K562 (cell line): ENCODE data around the gene GAS2L1. TPM values are rescaled to one million over a fixed set of nuclear protein-coding genes. Genes with fewer than 3 reads are reported as not detected.

ENCODE experiments used
- ATAC-seq: fragments of 200-7000 bp; cut with Tn5 transposase; 3 replicates; pipeline ENCODE4 v1.9.1; 2020; ENCODE audit warnings: moderate library complexity
- BruUV-seq: library from RNA; stranded (reverse); fragments of 400-500 nt; replicated peaks from 2 replicates; lab custom pipeline; 2021; lab: Mats Ljungman, UMichigan
- CTCF ChIA-PET: fragments of 300-600 bp; formaldehyde crosslinking; extraction: SDS; loops from one replicate; lab custom pipeline; 2021; ENCODE audit warnings: low intra/inter-chr PET ratio; lab: Yijun Ruan, JAX
- POLR2A ChIA-PET: fragments of 300-600, 350-650 bp; sonication (Branson Sonifier 250); formaldehyde crosslinking; extraction: SDS; loops from one replicate; lab custom pipeline; 2021; ENCODE audit warnings: antibody characterized with exemption, inconsistent platforms; lab: Yijun Ruan, JAX
- DNase-seq, 4 experiments: peaks; one replicate each; pipeline versions ENCODE4 v3.0.0 to v3.0.0-alpha.2; 2011 to 2018; ENCODE audit warnings: low spot score in 3 of 4, mixed read lengths in 3 of 4; ENCODE audit errors: extremely low read depth in 1 of 4
- FAIRE-seq: peaks from 2 replicates; lab custom pipeline; 2011; peaks lifted over from hg19 to GRCh38; lab: Jason Lieb, UNC
- H2AFZ ChIP-seq: 2 replicates; pipeline ENCODE4 v1.6.0; 2011; ENCODE audit warnings: low read depth, low read length, control low read depth, inconsistent platforms
- H3K27ac ChIP-seq: fragments of 200-600 bp; 3 replicates; pipeline ENCODE4 v1.8.0; 2011; ENCODE audit warnings: low read depth, mild to moderate bottlenecking, control low read depth, inconsistent platforms, low read length, moderate library complexity, mixed read lengths; ENCODE audit errors: extremely low read depth
- H3K27me3 ChIP-seq, 2 experiments: fragments of 300-600 bp in 1 of 2; 2 replicates in 1 of 2; 3 replicates in 1 of 2; pipeline versions ENCODE4 v1.6.0 to v1.8.0; 2011; ENCODE audit warnings: inconsistent platforms in 2 of 2, low read length in 2 of 2, mild to moderate bottlenecking in 1 of 2, mixed read lengths in 1 of 2, moderate library complexity in 1 of 2; ENCODE audit not compliant: control insufficient read depth in 2 of 2, insufficient read depth in 2 of 2
- H3K36me3 ChIP-seq: fragments of 300-600 bp; 3 replicates; pipeline ENCODE4 v1.8.0; 2011; ENCODE audit warnings: mild to moderate bottlenecking, low read length, inconsistent platforms; ENCODE audit not compliant: control insufficient read depth, insufficient read depth
- H3K4me1 ChIP-seq, 2 experiments: fragments of 200-600 bp in 1 of 2; replicated peaks in 1 of 2; 2 replicates in 1 of 2; 3 replicates in 1 of 2; pipeline versions ENCODE4 v1.5.1 to v1.8.0; 2011; ENCODE audit warnings: inconsistent platforms in 2 of 2, low read length in 2 of 2, mild to moderate bottlenecking in 1 of 2, mixed read lengths in 1 of 2, moderate library complexity in 1 of 2; ENCODE audit not compliant: control insufficient read depth in 2 of 2, insufficient read depth in 2 of 2
- H3K4me2 ChIP-seq: 2 replicates; pipeline ENCODE4 v1.6.1; 2011; ENCODE audit warnings: low read length, control low read depth, inconsistent platforms, mixed read lengths; ENCODE audit not compliant: insufficient read depth
- H3K4me3 ChIP-seq: fragments of 200-600 bp; sonication (generic), shearing (Covaris generic); 2 replicates; pipeline ENCODE4 v1.5.1; 2016; ENCODE audit warnings: control low read depth, inconsistent platforms
- H3K79me2 ChIP-seq: fragments of 200-600 bp; 3 replicates; pipeline ENCODE4 v1.8.0; 2011; ENCODE audit warnings: low read length, inconsistent platforms; ENCODE audit not compliant: control insufficient read depth, insufficient read depth
- H3K9ac ChIP-seq, 2 experiments: 2 replicates each; pipeline versions ENCODE4 v1.6.0 to v1.6.1; 2011; ENCODE audit warnings: low read depth in 2 of 2, low read length in 2 of 2, control low read depth in 1 of 2, inconsistent platforms in 1 of 2, mild to moderate bottlenecking in 1 of 2, mixed read lengths in 1 of 2; ENCODE audit not compliant: insufficient read depth in 1 of 2
- H3K9me1 ChIP-seq: one replicate; pipeline ENCODE4 v1.6.0; 2011; ENCODE audit warnings: inconsistent platforms, mild to moderate bottlenecking, low read length, moderate library complexity; ENCODE audit not compliant: control insufficient read depth, insufficient read depth
- H3K9me3 ChIP-seq: replicated peaks from 2 replicates; pipeline ENCODE4 v1.5.1; 2011; ENCODE audit warnings: low read depth, low read length, inconsistent platforms; ENCODE audit not compliant: control insufficient read depth, insufficient read depth
- H4K20me1 ChIP-seq: replicated peaks from 2 replicates; pipeline ENCODE4 v1.6.1; 2011; ENCODE audit warnings: low read length, inconsistent platforms, mixed read lengths; ENCODE audit not compliant: control insufficient read depth, insufficient read depth
- CBFA2T3 ChIP-seq: fragments of 450-650 bp; IDR thresholded peaks from 2 replicates; pipeline ENCODE4 v1.6.1; 2017
- CLOCK ChIP-seq: fragments of 250-450 bp; sonication (Bioruptor Pico); IDR thresholded peaks from 2 replicates; pipeline ENCODE4 v1.4.0; 2020; ENCODE audit warnings: mild to moderate bottlenecking, moderate library complexity, borderline replicate concordance
- CREM ChIP-seq: IDR thresholded peaks from 2 replicates; pipeline ENCODE4 v1.6.1; 2014; ENCODE audit warnings: antibody characterized with exemption, low read depth
- EWSR1 ChIP-seq: fragments of 450-650 bp; IDR thresholded peaks from 2 replicates; pipeline ENCODE4 v1.6.1; 2018; ENCODE audit warnings: borderline replicate concordance, mild to moderate bottlenecking, low read depth, moderate library complexity; ENCODE audit not compliant: partially characterized antibody
- FOSL1 ChIP-seq: fragments of 200-800 bp; sonication (Bioruptor generic); conservative IDR thresholded peaks from 2 replicates; pipeline ENCODE4 v1.6.1; 2016; ENCODE audit warnings: missing genetic modification characterization, missing compliant biosample characterization
- KLF10 ChIP-seq: fragments of 250-450 bp; sonication (Bioruptor Pico); IDR thresholded peaks from 2 replicates; pipeline ENCODE4 v1.6.1; 2021; ENCODE audit warnings: matching md5 sums
- NCOA1 ChIP-seq: fragments of 450-650 bp; IDR thresholded peaks from 2 replicates; pipeline ENCODE4 v1.6.1; 2016; ENCODE audit warnings: low read depth
- PRPF4 ChIP-seq: fragments of 200-400 bp; formaldehyde crosslinking; IDR thresholded peaks from one replicate; pipeline ENCODE4 v1.6.1; 2017; ENCODE audit warnings: low read length, low read depth, mild to moderate bottlenecking; ENCODE audit not compliant: insufficient read depth, poor library complexity, severe bottlenecking
- PTBP1 ChIP-seq: fragments of 200-400 bp; formaldehyde crosslinking; IDR thresholded peaks from 2 replicates; pipeline ENCODE4 v1.6.1; 2017; ENCODE audit warnings: low read depth, low read length
- PTRF ChIP-seq: fragments of 450-650 bp; IDR thresholded peaks from 2 replicates; pipeline ENCODE4 v1.6.1; 2016; ENCODE audit warnings: mild to moderate bottlenecking, missing genetic modification characterization, missing compliant biosample characterization
- RBM34 ChIP-seq: fragments of 200-400 bp; formaldehyde crosslinking; IDR thresholded peaks from 2 replicates; pipeline ENCODE4 v1.6.1; 2018; ENCODE audit warnings: low read length, borderline replicate concordance; ENCODE audit not compliant: insufficient read depth
- TOE1 ChIP-seq, 2 experiments: fragments of 450-650 bp in 1 of 2; sonication (generic) in 1 of 2; formaldehyde crosslinking in 1 of 2; IDR thresholded peaks; 2 replicates each; pipeline versions ENCODE4 v1.7.1 to v1.8.0; 2016 to 2022; ENCODE audit warnings: borderline replicate concordance in 2 of 2, mild to moderate bottlenecking in 2 of 2, antibody characterized with exemption in 1 of 2, inconsistent platforms in 1 of 2, low read depth in 1 of 2, missing genetic modification reagents in 1 of 2, moderate library complexity in 1 of 2
- ZBTB8A ChIP-seq: fragments of 450-650 bp; IDR thresholded peaks from 2 replicates; pipeline ENCODE4 v1.6.1; 2018; ENCODE audit warnings: mild to moderate bottlenecking, moderate library complexity; ENCODE audit not compliant: partially characterized antibody
- ZFPM2 ChIP-seq: fragments of 250-450 bp; sonication (Bioruptor Pico); IDR thresholded peaks from 2 replicates; pipeline ENCODE4 v1.5.1; 2022; ENCODE audit warnings: mild to moderate bottlenecking
- ZNF175 ChIP-seq: fragments of 200-800 bp; sonication (Bioruptor generic); IDR thresholded peaks from 2 replicates; pipeline ENCODE4 v1.6.1; 2016; ENCODE audit warnings: low read depth, mild to moderate bottlenecking, missing genetic modification characterization, missing compliant biosample characterization
- ZNF224 ChIP-seq: sonication (generic); formaldehyde crosslinking; IDR thresholded peaks from 2 replicates; pipeline ENCODE4 v1.8.0; 2022; ENCODE audit warnings: mild to moderate bottlenecking, missing genetic modification reagents
- WGBS: fragments of 100-300 bp; shearing (Covaris generic); methylation state at CpG from one replicate; pipeline ENCODE4 v1.1.6; 2016; ENCODE audit warnings: low coverage, mixed read lengths; ENCODE audit not compliant: insufficient coverage; ENCODE audit errors: missing lambda C conversion rate; 5-methylcytosine and 5-hydroxymethylcytosine counted together
- in situ Hi-C: fragments of 300-500 bp; cut with MboI; formaldehyde crosslinking; loops from 4 replicates; pipeline ENCODE4 v1.15.0; 2018; ENCODE audit warnings: inconsistent platforms, mixed read lengths
- intact Hi-C: fragments of 100-400 bp; cut with micrococcal nuclease; formaldehyde crosslinking; loops from 2 replicates; pipeline ENCODE4 v1.14.2; 2022
- polyA plus RNA-seq, 8 experiments: library from polyadenylated mRNA; depleted of rRNA in 4 of 8; stranded (reverse) in 5 of 8; unstranded in 3 of 8; fragments of >200 nt; fragmentation: Nextera tagmentation in 2 of 8; fragmentation: Illumina TruSeq in 1 of 8; extraction: Ambion mirVana in 2 of 8; extraction: Trizol in 1 of 8; gene quantifications; 2 replicates each; pipeline versions ENCODE4 v1.2.1 to v1.2.3, GENCODE V29; 2011 to 2014; ENCODE audit warnings: inconsistent platforms in 1 of 8, missing spikeins in 1 of 8
- total RNA-seq, 7 experiments: library from RNA; depleted of rRNA in 6 of 7; stranded (reverse); fragments of >200 nt in 6 of 7; fragmentation: Illumina TruSeq in 2 of 7; extraction: Trizol in 2 of 7; gene quantifications; 2 replicates each; pipeline versions ENCODE4 v1.2.1 to v1.2.3, GENCODE V29; 2011 to 2021; ENCODE audit warnings: low replicate concordance in 1 of 7
- TF ChIP-seq, protein P1 (sequence below): fragments of 450-650 bp; IDR thresholded peaks from 2 replicates; pipeline ENCODE4 v1.6.1; 2016; ENCODE audit warnings: missing biosample characterization, missing genetic modification characterization
- TF ChIP-seq, protein P2 (sequence below): fragments of 450-650 bp; IDR thresholded peaks from 2 replicates; pipeline ENCODE4 v1.6.1; 2016; ENCODE audit warnings: borderline replicate concordance

GAS2L1 gene
- total and polyA plus RNA-seq, 9 of the 15 experiments (the other 6 are each of a cell fraction or from before 2014, with no cell fraction given) = 0.56 to 19.7 (median 3.2) TPM

GRCh38 chr22:29291215-29291614 is 15.2 kb upstream of the GAS2L1 start:
- Histone ChIP-seq H3K79me2 (peaks cover 27% of the 10 kb centered on the region; the same call in 2 of the 3 replicates), H2AFZ (no peak overlapping the region), H3K4me3 (no peak overlapping the region), H3K4me2 (no peak overlapping the region), H3K4me1 (no peaks in the 10 kb centered on the region), H3K27ac (no peak overlapping the region), H3K9ac (no peak overlapping the region), H4K20me1 (0 out of 2 replicates have a peak, but pooled peaks cover 2% of the 10 kb centered on the region), H3K9me1 (no peaks in the 10 kb centered on the region), H3K36me3 (peaks cover 99% of the 10 kb centered on the region), H3K9me3 (no peaks in the 10 kb centered on the region), H3K27me3 (no peaks in the 10 kb centered on the region)
- POLR2A ChIA-PET = interaction anchor here (1.4 to 2.0 kb wide), 2 partner anchors 13 to 24 kb away, joined by 3 to 8 read pairs; no protein-coding TSS in a partner anchor
- TSS peak; percentile 14 for BruUV-seq
- TF ChIP-seq CLOCK (CRISPR knock-in tag) = no peak
- TF ChIP-seq TOE1 (IDR thresholded peaks at IDR 0.05; ENCODE audit: borderline replicate concordance) = no peak
- no peak for TF ChIP-seq TOE1 (CRISPR knock-in tag; IDR thresholded peaks at IDR 0.05; ENCODE audit: borderline replicate concordance, low read depth)
- TF ChIP-seq, protein P1, sequence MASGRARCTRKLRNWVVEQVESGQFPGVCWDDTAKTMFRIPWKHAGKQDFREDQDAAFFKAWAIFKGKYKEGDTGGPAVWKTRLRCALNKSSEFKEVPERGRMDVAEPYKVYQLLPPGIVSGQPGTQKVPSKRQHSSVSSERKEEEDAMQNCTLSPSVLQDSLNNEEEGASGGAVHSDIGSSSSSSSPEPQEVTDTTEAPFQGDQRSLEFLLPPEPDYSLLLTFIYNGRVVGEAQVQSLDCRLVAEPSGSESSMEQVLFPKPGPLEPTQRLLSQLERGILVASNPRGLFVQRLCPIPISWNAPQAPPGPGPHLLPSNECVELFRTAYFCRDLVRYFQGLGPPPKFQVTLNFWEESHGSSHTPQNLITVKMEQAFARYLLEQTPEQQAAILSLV (tag) = no peak
- TF ChIP-seq PTRF = no peak
- TF ChIP-seq KLF10 (CRISPR knock-in tag) = no peak
- no peak for TF ChIP-seq ZNF175 (CRISPR knock-in tag)
- no peak for TF ChIP-seq PRPF4
- TF ChIP-seq EWSR1 = no peak
- TF ChIP-seq ZFPM2 = no peak
- TF ChIP-seq ZBTB8A = no peak
- TF ChIP-seq NCOA1 = no peak
- no peak for TF ChIP-seq CREM
- TF ChIP-seq, protein P2, sequence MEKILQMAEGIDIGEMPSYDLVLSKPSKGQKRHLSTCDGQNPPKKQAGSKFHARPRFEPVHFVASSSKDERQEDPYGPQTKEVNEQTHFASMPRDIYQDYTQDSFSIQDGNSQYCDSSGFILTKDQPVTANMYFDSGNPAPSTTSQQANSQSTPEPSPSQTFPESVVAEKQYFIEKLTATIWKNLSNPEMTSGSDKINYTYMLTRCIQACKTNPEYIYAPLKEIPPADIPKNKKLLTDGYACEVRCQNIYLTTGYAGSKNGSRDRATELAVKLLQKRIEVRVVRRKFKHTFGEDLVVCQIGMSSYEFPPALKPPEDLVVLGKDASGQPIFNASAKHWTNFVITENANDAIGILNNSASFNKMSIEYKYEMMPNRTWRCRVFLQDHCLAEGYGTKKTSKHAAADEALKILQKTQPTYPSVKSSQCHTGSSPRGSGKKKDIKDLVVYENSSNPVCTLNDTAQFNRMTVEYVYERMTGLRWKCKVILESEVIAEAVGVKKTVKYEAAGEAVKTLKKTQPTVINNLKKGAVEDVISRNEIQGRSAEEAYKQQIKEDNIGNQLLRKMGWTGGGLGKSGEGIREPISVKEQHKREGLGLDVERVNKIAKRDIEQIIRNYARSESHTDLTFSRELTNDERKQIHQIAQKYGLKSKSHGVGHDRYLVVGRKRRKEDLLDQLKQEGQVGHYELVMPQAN = no peak
- no peak for TF ChIP-seq FOSL1 (tag)
- no peak for TF ChIP-seq ZNF224 (CRISPR knock-in tag)
- no peak for TF ChIP-seq RBM34
- no peak for TF ChIP-seq CBFA2T3
- no peak for TF ChIP-seq PTBP1
- in situ Hi-C loops = no loop called here
- FAIRE-seq = no peak
- intact Hi-C loops = no loop called here
- peak; percentile 51; the same call in 2 of the 3 replicates for ATAC-seq
- WGBS = 95% methylated on average over 7 of the region's 7 CpGs
- CTCF ChIA-PET = no interaction called here
- no peak for DNase-seq
